Calu3 (cell line): ENCODE data around the gene REXO4. TPM values are rescaled to one million over a fixed set of nuclear protein-coding genes. Genes with fewer than 3 reads are reported as not detected.

Experiments
- BruUV-seq: library from RNA; stranded (reverse); fragments of 400-500 nt; replicated peaks from 2 replicates; lab custom pipeline; 2021; lab: Mats Ljungman, UMichigan
- CTCF ChIA-PET: fragments of 300-600 bp; sonication (Branson Sonifier 250); formaldehyde crosslinking; loops from one replicate; lab custom pipeline; 2022; ENCODE audit warnings: antibody characterized with exemption; lab: Charles Lee
- DNase-seq: peaks from one replicate; pipeline ENCODE4 v3.0.0; 2022
- H3K27ac Mint-ChIP-seq: one replicate; pipeline ENCODE4 v1.8.0; 2022; ENCODE audit warnings: mixed read lengths; ENCODE audit not compliant: unreplicated experiment
- H3K27me3 Mint-ChIP-seq: one replicate; pipeline ENCODE4 v1.8.0; 2022; ENCODE audit warnings: mixed read lengths; ENCODE audit not compliant: unreplicated experiment
- H3K36me3 Mint-ChIP-seq: one replicate; pipeline ENCODE4 v1.8.0; 2022; ENCODE audit warnings: mild to moderate bottlenecking, moderate library complexity, mixed read lengths; ENCODE audit not compliant: insufficient read depth, unreplicated experiment
- H3K4me1 Mint-ChIP-seq: one replicate; pipeline ENCODE4 v1.8.0; 2022; ENCODE audit warnings: mild to moderate bottlenecking, low read depth, mixed read lengths; ENCODE audit not compliant: unreplicated experiment
- H3K4me3 Mint-ChIP-seq: one replicate; pipeline ENCODE4 v1.8.0; 2022; ENCODE audit warnings: mild to moderate bottlenecking, low read depth, moderate library complexity, mixed read lengths; ENCODE audit not compliant: unreplicated experiment
- H3K9me3 Mint-ChIP-seq: one replicate; pipeline ENCODE4 v1.8.0; 2022; ENCODE audit warnings: low read depth, mixed read lengths; ENCODE audit not compliant: unreplicated experiment
- intact Hi-C: fragments of 100-400 bp; cut with micrococcal nuclease; formaldehyde crosslinking; loops from one replicate; pipeline ENCODE4 v1.10.0; 2022; ENCODE audit not compliant: unreplicated experiment
- total RNA-seq: library from RNA; stranded (reverse); gene quantifications from 2 replicates; pipeline ENCODE4 v1.2.3, GENCODE V29; 2022
- TF ChIP-seq, protein P1 (sequence below): fragments of 200-600 bp; IDR thresholded peaks from one replicate; pipeline ENCODE4 v1.8.0; 2022; ENCODE audit warnings: antibody characterized with exemption; ENCODE audit not compliant: unreplicated experiment

The REXO4 gene
- total RNA-seq, 1 experiment from 2014 or later = 23.4 TPM

DNA sequence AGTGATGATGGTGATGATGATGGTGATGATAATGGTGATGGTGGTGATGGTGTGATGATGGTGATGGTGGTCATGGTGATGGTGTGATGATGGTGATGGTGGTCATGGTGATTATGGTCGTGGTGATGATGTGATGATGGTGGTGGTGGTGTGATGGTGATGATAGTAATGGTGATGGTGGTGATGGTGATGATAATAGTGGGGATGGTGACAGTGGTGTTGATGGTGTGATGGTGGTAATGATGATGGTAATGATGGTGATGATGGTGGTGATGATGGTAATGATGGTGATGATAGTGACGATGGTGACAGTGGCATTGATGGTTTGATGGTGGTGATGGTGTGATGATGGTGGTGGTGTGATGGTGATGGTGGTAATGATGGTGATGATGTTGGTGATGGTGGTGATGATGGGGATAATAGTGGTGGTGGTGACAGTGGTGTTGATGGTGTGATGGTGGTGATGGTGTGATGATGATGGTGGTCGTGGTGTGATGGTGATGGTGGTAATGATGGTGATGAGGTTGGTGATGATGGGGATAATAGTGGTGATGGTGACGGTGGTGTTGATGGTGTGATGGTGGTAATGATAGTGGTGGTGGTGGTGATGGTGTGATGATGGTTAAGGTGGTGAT lies 35.2 kb downstream of the REXO4 start:
- Mint-ChIP-seq H3K9me3 (no peaks in the 10 kb centered on the region), H3K4me1 (peaks cover 9% of the 10 kb centered on the region), H3K36me3 (no peaks in the 10 kb centered on the region), H3K27ac (no peak overlapping the region), H3K27me3 (no peaks in the 10 kb centered on the region), H3K4me3 (no peak overlapping the region)
- CTCF ChIA-PET = no interaction called here
- intact Hi-C loops = no loop called here
- no TSS peak for BruUV-seq
- TF ChIP-seq, protein P1, sequence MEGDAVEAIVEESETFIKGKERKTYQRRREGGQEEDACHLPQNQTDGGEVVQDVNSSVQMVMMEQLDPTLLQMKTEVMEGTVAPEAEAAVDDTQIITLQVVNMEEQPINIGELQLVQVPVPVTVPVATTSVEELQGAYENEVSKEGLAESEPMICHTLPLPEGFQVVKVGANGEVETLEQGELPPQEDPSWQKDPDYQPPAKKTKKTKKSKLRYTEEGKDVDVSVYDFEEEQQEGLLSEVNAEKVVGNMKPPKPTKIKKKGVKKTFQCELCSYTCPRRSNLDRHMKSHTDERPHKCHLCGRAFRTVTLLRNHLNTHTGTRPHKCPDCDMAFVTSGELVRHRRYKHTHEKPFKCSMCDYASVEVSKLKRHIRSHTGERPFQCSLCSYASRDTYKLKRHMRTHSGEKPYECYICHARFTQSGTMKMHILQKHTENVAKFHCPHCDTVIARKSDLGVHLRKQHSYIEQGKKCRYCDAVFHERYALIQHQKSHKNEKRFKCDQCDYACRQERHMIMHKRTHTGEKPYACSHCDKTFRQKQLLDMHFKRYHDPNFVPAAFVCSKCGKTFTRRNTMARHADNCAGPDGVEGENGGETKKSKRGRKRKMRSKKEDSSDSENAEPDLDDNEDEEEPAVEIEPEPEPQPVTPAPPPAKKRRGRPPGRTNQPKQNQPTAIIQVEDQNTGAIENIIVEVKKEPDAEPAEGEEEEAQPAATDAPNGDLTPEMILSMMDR = no peak
- no peak for DNase-seq

DNA sequence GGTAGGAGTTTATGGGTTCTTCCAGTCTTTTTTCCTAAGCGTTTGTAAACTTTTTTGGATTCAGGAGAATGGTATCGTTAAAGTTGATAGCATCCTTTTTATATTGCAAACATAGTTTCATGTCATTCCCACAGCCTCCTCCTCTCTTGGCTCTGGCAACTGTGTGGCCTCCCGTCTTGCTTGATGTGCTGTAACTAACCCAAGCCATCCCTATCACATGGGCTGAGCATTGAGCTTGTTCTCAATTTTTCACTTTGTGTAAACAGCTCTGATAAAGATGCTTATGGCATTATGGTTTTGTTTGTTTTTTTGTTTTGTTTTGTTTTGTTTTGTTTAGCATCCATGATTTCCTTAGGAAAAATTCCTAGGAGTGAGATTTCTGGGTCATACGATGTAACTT lies 37.1 kb downstream of the REXO4 start:
- H3K36me3 Mint-ChIP-seq = no peaks in the 10 kb centered on the region
- TF ChIP-seq, protein P1 = no peak
- BruUV-seq = no TSS peak
- no peak for DNase-seq
- H3K4me1 Mint-ChIP-seq = peaks cover 9% of the 10 kb centered on the region
- no peak overlapping the region for H3K4me3 Mint-ChIP-seq
- intact Hi-C loops = no loop called here
- H3K9me3 Mint-ChIP-seq = no peaks in the 10 kb centered on the region
- no peak overlapping the region for H3K27ac Mint-ChIP-seq
- no peaks in the 10 kb centered on the region for H3K27me3 Mint-ChIP-seq
- CTCF ChIA-PET = interaction anchor here (0.6 to 0.7 kb wide), 2 partner anchors 24 to 79 kb away, joined by 3 read pairs; partner anchors contain the start of genes CACFD1, SURF1 and SURF2

DNA sequence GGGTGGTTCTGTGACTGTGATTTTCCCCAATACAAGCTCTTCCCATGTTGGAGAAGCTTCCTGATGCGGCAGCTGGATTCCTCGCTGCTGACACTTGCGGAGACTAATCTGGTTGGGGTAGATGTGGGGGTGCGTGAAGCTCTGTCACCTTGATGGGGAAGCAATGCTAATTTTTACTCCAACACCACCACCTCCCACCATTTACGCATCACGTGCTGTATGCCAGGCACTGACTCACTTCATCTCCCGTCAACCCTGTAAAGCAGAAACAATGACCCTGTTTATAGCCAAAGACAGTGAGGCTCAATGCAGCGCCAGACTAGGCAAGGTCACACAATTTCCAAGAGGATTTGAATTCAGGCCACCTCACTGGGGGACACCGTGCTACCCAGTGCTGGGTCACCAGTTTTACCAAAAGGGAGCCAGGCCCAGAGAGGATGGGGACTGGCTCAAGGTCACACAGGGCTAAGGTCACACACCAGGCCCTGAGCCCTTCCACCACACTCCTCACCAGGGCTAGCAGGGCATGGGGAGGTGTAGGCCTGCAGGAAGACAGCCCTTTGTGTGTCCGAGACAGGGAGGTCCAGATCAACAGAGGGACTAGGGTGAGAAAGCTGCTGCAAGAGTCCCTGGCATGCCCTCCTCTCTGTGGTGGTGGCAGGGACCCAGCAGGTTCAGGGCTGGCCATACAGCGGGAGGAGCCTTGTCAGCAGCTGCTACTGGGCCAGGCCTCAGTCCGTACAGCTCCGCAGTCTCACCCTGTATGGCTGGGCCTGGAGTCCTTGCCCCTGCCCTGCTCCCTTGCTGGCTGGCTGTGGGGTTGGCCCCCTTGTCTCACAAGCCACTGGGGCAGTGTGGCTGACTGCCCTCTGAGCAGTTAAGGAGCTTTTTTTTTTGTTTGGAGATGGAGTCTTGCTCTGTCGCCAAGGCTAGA lies 38.4 kb downstream of the REXO4 start:
- intact Hi-C loops = no loop called here
- H3K27me3 Mint-ChIP-seq = no peaks in the 10 kb centered on the region
- H3K9me3 Mint-ChIP-seq = no peaks in the 10 kb centered on the region
- no peak for DNase-seq
- peaks cover 11% of the 10 kb centered on the region for H3K36me3 Mint-ChIP-seq
- H3K4me1 Mint-ChIP-seq = peaks cover 9% of the 10 kb centered on the region
- CTCF ChIA-PET = no interaction called here
- BruUV-seq = no TSS peak
- TF ChIP-seq, protein P1 = no peak
- H3K4me3 Mint-ChIP-seq = no peak overlapping the region
- H3K27ac Mint-ChIP-seq = no peak overlapping the region

DNA sequence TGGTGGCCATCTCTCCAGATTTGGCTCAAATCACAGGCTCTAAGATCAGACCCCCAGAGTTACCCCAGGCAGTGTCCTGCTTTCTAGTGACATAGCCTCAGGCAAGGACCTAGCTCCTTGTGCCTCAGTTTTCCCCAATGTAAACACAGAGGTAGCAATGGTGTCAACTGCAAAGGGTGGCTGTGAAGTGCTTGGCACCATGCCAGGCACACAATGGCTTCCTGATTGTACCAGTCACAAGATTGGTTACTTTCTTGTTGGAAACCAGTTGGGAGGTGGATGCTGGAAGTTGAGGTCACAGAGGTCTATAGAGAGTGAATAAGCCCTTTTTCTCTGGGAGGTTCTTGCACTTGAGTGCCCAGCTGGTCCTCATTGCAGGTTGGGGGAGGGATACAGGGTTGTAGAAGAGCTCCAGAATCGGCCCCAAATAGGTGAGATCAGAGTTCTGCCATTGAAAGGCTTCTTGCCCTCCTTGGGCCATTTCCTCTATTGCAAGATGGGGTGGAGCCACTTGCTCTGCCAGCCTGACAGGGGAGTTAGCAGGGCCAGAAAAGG lies 39.3 kb downstream of the REXO4 start:
- Mint-ChIP-seq H3K4me3 (no peak overlapping the region), H3K27ac (no peak overlapping the region), H3K36me3 (peaks cover 18% of the 10 kb centered on the region), H3K4me1 (peaks cover 9% of the 10 kb centered on the region), H3K9me3 (no peaks in the 10 kb centered on the region), H3K27me3 (no peaks in the 10 kb centered on the region)
- BruUV-seq = no TSS peak
- TF ChIP-seq, protein P1 = no peak
- DNase-seq = no peak
- intact Hi-C loops = no loop called here
- CTCF ChIA-PET = interaction anchor here (0.9 kb wide), 1 partner anchor 48 kb away, joined by 3 read pairs; no protein-coding TSS in a partner anchor
